AML-193 (cell line): ENCODE results near the gene NDUFS6.

ENCODE experiments used
- DNase-seq, 2 experiments: peaks; one replicate each; lab custom pipeline; 2025; lab: John Stamatoyannopoulos, UW

Gene NDUFS6

DNA sequence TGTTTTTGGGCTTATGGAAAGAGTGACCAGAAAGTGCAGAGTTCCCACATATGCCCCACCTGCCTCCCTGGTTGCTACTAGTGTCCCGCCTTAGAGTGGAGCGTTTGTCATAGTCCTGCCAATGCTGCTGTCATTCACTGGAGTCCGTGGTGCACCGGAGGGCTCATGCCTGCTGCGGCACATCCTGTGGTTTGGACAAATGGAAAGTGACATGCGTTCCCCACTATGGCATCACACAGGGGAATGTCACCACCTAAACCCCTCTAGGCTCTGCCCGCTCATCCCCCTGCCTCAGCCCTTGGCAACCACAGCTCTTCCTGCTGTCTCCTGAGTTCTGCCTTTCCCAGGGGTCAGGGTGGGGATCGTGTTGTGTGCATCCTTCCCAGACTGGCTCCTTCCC, 52.3 kb downstream of the NDUFS6 start:
- no peak for DNase-seq

DNA sequence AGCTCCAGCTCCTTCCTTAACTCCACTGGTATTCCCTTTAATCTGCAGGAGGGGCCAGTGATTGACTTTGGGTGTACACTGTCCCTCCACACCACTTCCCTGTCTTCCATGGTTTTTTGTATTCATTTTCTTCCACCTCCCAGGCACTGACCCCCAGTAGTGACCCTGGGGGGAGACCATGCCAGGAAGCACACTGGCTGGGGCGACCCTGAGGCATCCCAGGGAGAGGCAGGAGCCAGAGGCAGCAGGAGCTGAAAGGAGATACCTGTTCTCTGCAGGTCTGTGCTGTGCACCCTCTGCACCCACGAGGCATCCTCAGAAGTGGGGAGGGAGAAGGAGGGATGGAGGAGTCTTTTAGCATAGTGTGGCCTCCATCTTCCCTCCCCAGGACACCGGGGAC, 53.9 kb downstream of the NDUFS6 start:
- no peak for DNase-seq

DNA sequence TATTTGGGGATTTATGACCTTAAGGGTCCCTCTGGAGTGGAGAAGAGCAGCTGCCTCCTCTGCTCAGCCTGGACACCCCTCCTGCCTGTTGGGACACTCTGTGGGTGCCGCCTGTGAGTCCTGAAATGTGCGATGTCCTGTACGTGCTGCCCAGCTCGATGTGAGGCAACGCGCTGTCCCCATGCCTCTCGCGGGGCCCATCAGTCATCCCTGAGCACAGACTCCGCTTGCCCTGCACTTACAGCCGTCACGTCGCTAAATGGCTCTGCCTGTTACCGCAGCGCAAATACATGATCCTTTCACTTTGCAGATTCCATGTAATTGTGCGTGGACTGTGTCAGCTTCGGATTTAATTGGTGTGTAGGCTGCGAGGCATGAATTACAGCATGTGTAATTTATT, 54.4 kb downstream of the NDUFS6 start:
- no peak for DNase-seq

DNA sequence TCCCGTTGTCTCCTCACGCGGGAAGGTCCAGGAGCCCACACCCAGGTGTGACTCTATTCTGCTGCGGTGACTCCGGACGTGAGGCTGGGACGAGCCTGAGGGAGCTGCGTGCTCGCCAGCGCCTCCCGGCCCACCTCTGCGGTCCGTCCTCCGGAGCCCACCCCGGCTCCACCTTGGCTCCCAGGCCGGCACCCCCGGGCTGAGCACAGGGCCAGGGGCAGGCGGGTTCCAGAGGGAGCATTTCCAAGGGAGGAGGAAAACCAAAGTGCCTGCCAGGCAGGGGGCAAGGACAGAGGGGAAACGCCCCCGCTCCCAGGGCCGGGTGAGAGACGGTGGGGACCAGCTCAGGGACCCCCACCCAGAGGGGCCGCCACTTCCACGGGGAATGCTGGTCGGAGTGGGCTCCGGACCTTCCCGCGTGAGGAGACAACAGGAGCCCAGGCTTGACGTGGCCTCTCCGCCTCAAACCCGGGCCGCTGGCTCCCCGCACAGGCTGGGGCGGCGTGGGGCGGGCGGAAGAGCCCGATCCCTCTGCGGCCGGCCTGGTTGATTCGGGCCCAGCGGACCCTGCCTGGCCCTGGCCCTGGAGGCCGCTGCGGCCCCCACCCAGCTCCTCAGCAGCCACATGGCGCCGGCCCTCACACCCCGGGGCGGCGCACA, 55.5 kb downstream of the NDUFS6 start:
- no peak for DNase-seq

DNA sequence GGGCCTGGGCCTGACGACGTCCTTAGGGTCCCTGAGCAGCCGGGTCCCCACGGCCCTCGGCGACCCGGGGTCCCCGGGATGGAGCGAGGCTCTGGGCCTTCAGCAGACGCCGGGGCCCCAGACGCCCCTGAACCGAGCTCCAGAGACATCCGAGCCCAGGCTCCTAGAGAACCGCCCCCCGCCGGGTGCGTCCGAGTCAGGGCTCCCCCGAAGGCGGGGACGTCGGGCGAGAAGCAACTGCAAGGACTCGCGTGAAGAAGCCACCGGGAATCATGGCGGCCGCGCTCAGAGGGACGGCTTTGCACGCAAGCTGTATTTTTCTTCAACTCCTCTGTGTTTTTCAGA, 56.0 kb downstream of the NDUFS6 start:
- DNase-seq = no peak

DNA sequence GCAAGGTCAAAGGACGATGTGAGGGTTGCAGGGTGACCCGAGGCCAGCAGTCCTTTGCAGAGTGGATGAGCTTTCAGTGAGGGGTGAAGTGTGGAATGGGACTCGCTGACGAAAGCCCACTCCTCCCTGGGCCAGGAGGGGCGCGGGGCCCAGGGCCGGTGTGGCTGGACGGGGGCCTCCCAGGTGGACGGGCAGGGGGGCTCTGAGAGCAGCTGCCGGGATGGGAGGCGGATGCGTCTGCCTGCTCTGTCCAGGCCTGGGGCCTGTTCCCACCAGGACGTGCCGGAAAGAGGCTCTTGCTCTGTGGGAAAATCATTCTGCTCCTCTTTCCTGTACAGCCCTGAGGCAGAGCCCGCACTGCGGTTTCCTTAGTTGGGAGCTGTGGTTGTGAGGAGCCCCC, 57.2 kb downstream of the NDUFS6 start:
- no peak for DNase-seq

DNA sequence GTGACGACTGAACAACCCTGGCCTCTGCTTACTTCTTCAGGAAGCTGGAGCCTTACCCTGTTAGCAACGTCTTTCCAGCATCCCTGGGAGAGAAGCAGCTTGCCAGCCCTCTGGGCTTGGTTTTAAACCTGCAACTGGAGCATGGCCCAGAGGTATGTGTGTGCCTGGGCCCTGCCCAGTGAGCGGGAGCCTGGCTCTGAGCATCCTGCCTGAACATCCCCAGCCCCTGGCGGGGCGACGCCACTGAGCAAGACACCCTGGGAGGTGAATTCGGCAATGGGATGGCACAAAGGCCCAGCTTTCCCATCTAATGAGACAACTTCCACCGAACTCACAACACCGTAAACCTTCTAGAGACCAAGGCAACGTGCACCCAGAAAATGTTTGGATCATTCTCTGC, 57.9 kb downstream of the NDUFS6 start:
- DNase-seq = no peak

DNA sequence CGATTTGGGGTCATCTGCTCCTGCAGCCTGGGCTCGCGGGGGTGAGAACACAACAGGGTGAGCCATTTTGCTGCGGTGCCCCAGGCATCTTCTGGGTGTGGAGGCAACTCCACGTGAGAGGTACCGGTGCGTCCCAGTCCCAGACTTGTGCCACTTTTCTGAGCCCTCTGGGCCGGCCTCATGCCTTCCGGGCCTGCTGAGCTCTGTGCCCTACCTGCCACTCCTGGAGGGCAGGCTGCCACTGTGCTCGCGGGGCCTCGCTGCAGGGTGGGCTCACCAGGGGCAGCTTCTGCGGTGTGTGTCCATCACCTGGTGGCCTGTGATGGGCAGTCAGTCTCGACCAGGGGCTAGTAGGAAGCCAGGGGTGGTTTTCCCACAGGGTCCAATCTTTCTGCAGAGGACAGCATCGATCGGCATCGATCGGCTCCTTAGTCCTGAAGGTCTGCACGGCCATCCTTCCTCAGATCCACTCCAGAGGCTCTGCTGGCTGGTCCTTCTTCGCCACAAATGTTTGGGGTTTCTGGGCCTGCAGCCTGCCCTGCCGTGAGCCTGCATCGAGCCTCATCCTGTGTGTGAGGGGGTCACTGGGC, 58.9 kb downstream of the NDUFS6 start:
- DNase-seq = no peak

DNA sequence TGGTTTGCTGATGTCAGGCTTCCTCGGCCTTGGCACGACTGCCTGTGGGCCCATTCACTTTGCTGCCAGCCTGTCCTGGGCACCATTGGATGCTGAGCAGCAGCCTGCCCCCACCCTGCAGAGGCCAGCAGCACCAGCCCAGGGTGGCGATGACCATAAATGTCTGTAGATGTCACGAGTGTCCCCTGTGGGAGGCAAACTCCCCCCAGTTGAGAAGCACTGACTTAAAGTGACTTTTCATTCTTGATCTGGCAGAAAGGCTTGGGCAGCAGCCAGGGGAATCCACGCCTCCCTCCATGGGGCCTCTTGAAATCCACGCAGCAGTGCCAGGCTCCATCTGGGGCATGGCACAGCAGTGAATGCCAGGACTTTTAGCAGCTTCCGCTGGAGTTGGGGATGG, 59.7 kb downstream of the NDUFS6 start:
- DNase-seq = no peak

DNA sequence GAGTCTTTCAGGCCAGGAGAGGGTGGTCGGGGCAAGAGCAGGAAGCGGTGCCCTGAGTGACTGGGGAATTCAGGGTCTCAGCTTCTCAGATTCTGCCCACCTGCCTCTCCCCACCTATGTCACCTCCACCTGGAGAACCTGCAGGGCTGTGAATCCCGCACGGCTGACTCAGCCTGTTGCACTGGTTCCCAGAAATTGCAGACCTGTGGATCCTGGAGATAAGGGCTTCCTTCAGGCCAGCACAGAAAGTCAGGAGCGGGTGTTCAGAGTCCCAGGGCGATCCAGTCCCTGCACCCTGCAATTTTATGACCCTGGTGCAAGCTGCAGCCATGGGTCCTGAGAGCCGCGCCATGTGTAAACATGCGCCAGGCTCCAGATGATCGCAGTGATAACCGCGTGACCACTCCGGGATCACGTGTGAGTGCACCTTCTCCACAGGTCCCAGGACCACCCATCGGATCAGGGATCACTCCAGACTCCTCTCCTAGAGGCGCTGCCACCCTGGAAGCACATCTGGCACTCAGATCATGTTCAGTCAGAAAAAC, 63.8 kb downstream of the NDUFS6 start:
- DNase-seq = no peak

DNA sequence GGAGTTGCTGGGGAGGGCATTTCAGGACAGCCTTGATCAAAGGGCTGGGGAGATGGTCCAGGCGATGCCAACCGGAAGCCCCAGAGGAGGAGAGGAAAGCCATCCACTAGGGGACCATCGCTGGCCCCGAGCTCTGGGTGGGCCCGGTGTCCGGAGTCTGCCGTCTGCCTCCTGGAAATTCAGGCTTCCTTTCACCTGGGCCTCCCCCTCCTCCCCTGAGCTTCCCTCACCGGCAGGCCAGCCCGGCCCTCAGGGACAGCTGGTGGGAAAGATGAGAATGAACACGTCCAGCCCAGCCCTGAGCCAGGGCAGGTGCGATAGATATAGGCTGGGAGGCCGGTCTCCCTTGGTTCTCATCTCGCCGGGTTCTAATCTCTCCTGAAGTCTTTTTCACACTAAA, 64.3 kb downstream of the NDUFS6 start:
- no peak for DNase-seq
